AG04449 (cell line): Measurements from ENCODE around the gene ZMPSTE24.

ENCODE experiments used
- CTCF ChIA-PET: fragments of 350-600 bp; formaldehyde crosslinking; extraction: SDS; loops from one replicate; lab custom pipeline; 2021; ENCODE audit warnings: antibody characterized with exemption; lab: Yijun Ruan, JAX
- POLR2A ChIA-PET: fragments of 400-600, 350-600 bp; formaldehyde crosslinking; extraction: SDS; loops from one replicate; lab custom pipeline; 2020; ENCODE audit warnings: antibody characterized with exemption, inconsistent platforms; lab: Yijun Ruan, JAX
- DNase-seq: peaks from one replicate; pipeline ENCODE4 v3.0.0-alpha.2; 2010; ENCODE audit warnings: low read depth, low spot score
- H3K4me3 ChIP-seq: 2 replicates; pipeline ENCODE4 v1.5.1; 2011; ENCODE audit warnings: low read depth, mild to moderate bottlenecking, control low read depth, low read length
- CTCF ChIP-seq: IDR thresholded peaks from one replicate; pipeline ENCODE4 v1.5.1; 2011; ENCODE audit warnings: mild to moderate bottlenecking, moderate library complexity, low read length, control low read depth, inconsistent platforms; ENCODE audit not compliant: insufficient read depth; ENCODE audit errors: missing control alignments

Gene ZMPSTE24

GRCh38 chr1:40312238-40313205 is 54.5 kb downstream of the ZMPSTE24 start:
- ChIA-PET POLR2A (no interaction called here), CTCF (interaction anchor here (0.6 to 8.0 kb wide), 5 partner anchors 159 to 417 kb away, joined by 3 to 149 read pairs (median 11); no protein-coding TSS in a partner anchor)
- DNase-seq = no peak
- TF ChIP-seq CTCF = no peak
- H3K4me3 ChIP-seq = no peak overlapping the region

- ChIA-PET CTCF (interaction anchor here (0.6 to 8.0 kb wide), 6 partner anchors 18 to 416 kb away, joined by 3 to 149 read pairs (median 30); no protein-coding TSS in a partner anchor), POLR2A (no interaction called here)
- no peak for DNase-seq
- no peak overlapping the region for H3K4me3 ChIP-seq
- TF ChIP-seq CTCF = no peak
These were observed 55.4 kb downstream of the ZMPSTE24 start for GRCh38 chr1:40313329-40313957.

GRCh38 chr1:40313958-40314720 is 56.1 kb downstream of the ZMPSTE24 start:
- no peak for TF ChIP-seq CTCF
- DNase-seq = no peak
- ChIA-PET CTCF (interaction anchor here (0.7 to 8.0 kb wide), 27 partner anchors 9 to 236 kb away, joined by 3 to 149 read pairs (median 8); no protein-coding TSS in a partner anchor), POLR2A (no interaction called here)
- H3K4me3 ChIP-seq = no peak overlapping the region

- no peak for DNase-seq
- CTCF ChIA-PET = interaction anchor here (0.6 to 8.0 kb wide), 65 partner anchors 7 to 1004 kb away, joined by 3 to 149 read pairs (median 5); partner anchors contain the start of genes SMAP2 and ZFP69B
- peak overlapping the region; percentile 36 for H3K4me3 ChIP-seq
- TF ChIP-seq CTCF = no peak
- POLR2A ChIA-PET = no interaction called here
These were observed 56.7 kb downstream of the ZMPSTE24 start for GRCh38 chr1:40314721-40315238.

- peak; percentile 91 for TF ChIP-seq CTCF
- ChIA-PET POLR2A (no interaction called here), CTCF (interaction anchor here (0.6 to 8.0 kb wide), 68 partner anchors 8 to 1003 kb away, joined by 3 to 149 read pairs (median 4); partner anchors contain the start of genes SMAP2 and ZFP69B)
- DNase-seq = peak; percentile 10
- H3K4me3 ChIP-seq = peak overlapping the region; percentile 36
These were observed 57.3 kb downstream of the ZMPSTE24 start for GRCh38 chr1:40315239-40315794.
